K562 (cell line): ENCODE results near the gene CRABP2. TPM values are rescaled to one million over a fixed set of nuclear protein-coding genes. Genes with fewer than 3 reads are reported as not detected.

Source experiments
- FOS ChIP-seq: IDR thresholded peaks from 3 replicates; pipeline ENCODE4 v1.6.1; 2011; ENCODE audit not compliant: insufficient read length; ENCODE audit errors: extremely low read depth
- IFI16 ChIP-seq: fragments of 250-450 bp; sonication (Bioruptor Pico); IDR thresholded peaks from 2 replicates; pipeline ENCODE4 v2.1.2; 2022; ENCODE audit warnings: mild to moderate bottlenecking, inconsistent platforms
- MTA2 ChIP-seq: fragments of 450-650 bp; IDR thresholded peaks from 2 replicates; pipeline ENCODE4 v1.6.1; 2016; ENCODE audit warnings: low read depth
- NFIC ChIP-seq: fragments of 450-650 bp; IDR thresholded peaks from 2 replicates; pipeline ENCODE4 v1.6.1; 2017; ENCODE audit warnings: mild to moderate bottlenecking, inconsistent platforms
- PCBP2 ChIP-seq: fragments of 200-400 bp; formaldehyde crosslinking; IDR thresholded peaks from 2 replicates; pipeline ENCODE4 v1.6.1; 2018; ENCODE audit warnings: low read length, low read depth, mild to moderate bottlenecking, moderate library complexity; ENCODE audit not compliant: poor library complexity, severe bottlenecking
- PHTF2 ChIP-seq: fragments of 250-450 bp; sonication (Bioruptor Pico); IDR thresholded peaks from 2 replicates; pipeline ENCODE4 v1.5.0; 2021; ENCODE audit warnings: mild to moderate bottlenecking
- PYGO2 ChIP-seq: fragments of 450-650 bp; IDR thresholded peaks from 2 replicates; pipeline ENCODE4 v1.6.1; 2016; ENCODE audit warnings: mild to moderate bottlenecking, missing genetic modification characterization, moderate library complexity, missing compliant biosample characterization
- RBM25 ChIP-seq: fragments of 200-400 bp; formaldehyde crosslinking; IDR thresholded peaks from 2 replicates; pipeline ENCODE4 v1.6.1; 2018; ENCODE audit warnings: low read length, low read depth, moderate library complexity; ENCODE audit not compliant: severe bottlenecking
- RUNX1 ChIP-seq: sonication (generic); IDR thresholded peaks from 2 replicates; pipeline ENCODE4 v1.6.1; 2016; ENCODE audit warnings: antibody characterized with exemption, low read depth
- ZNF146 ChIP-seq: IDR thresholded peaks from one replicate; pipeline ENCODE4 v1.6.1; 2018; ENCODE audit warnings: missing compliant biosample characterization; ENCODE audit not compliant: unreplicated experiment
- polyA plus RNA-seq, 8 experiments: library from polyadenylated mRNA; depleted of rRNA in 4 of 8; stranded (reverse) in 5 of 8; unstranded in 3 of 8; fragments of >200 nt; fragmentation: Nextera tagmentation in 2 of 8; fragmentation: Illumina TruSeq in 1 of 8; extraction: Ambion mirVana in 2 of 8; extraction: Trizol in 1 of 8; gene quantifications; 2 replicates each; pipeline versions ENCODE4 v1.2.1 to v1.2.3, GENCODE V29; 2011 to 2014; ENCODE audit warnings: inconsistent platforms in 1 of 8, missing spikeins in 1 of 8
- total RNA-seq, 7 experiments: library from RNA; depleted of rRNA in 6 of 7; stranded (reverse); fragments of >200 nt in 6 of 7; fragmentation: Illumina TruSeq in 2 of 7; extraction: Trizol in 2 of 7; gene quantifications; 2 replicates each; pipeline versions ENCODE4 v1.2.1 to v1.2.3, GENCODE V29; 2011 to 2021; ENCODE audit warnings: low replicate concordance in 1 of 7
- TF ChIP-seq, protein P1 (sequence below): fragments of 450-650 bp; IDR thresholded peaks from 2 replicates; pipeline ENCODE4 v1.6.1; 2017; ENCODE audit warnings: antibody characterized with exemption, mild to moderate bottlenecking
- TF ChIP-seq, protein P2 (sequence below): fragments of 250-450 bp; sonication (Bioruptor Pico); IDR thresholded peaks from 2 replicates; pipeline ENCODE4 v1.8.0; 2022; ENCODE audit warnings: inconsistent platforms, mild to moderate bottlenecking, moderate library complexity, borderline replicate concordance
- TF ChIP-seq, protein P3 (sequence below), 2 experiments: fragments of 450-650 bp; IDR thresholded peaks; 2 replicates each; pipeline ENCODE4 v1.6.1; 2016
- TF ChIP-seq, protein P4 (sequence below): sonication (generic); IDR thresholded peaks from 2 replicates; pipeline ENCODE4 v1.6.1; 2016
- TF ChIP-seq, protein P5 (sequence below): fragments of 450-650 bp; IDR thresholded peaks from 2 replicates; pipeline ENCODE4 v1.6.1; 2018; ENCODE audit not compliant: partially characterized antibody

CRABP2 gene
- total and polyA plus RNA-seq, 9 of the 15 experiments (the other 6 are each of a cell fraction or from before 2014, with no cell fraction given) = 0.30 to 2.5 (median 0.82) TPM

DNA sequence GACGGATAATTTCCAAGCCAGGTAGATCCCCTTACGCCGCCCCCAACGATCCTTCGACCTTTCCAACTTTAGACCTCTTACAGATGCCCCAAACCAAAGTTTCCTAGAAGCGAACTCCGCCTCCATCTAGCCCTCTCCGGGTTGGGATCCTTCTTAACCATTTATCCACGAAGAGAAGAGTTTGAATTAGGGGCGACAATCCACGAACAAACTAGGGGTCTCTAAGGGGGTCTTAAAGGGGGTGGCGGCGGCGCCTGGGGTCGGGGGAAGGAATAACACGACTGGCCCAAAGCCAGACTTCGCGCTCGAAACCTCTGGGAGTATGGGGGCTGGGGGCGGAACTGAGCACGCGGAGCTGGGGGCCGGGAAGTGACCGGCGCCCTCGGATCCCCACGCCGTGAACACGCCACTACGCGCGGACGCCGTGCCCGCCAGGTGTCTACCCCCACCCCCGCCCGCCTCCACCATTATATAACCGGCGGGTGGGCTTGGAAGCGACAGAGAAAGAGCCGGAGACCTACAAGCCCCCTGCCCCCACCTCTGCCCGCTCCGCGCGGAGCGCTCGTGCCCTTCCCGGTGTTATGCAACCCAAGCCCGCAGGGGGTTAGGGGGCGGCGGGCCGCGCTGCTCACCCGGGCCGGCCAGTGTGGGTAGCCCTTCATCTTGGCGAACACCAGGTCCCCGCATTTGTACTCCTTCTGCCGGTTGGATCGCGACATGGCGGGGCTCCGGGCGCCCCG is 45.5 kb upstream of the CRABP2 start (continued):
- TF ChIP-seq, protein P1, sequence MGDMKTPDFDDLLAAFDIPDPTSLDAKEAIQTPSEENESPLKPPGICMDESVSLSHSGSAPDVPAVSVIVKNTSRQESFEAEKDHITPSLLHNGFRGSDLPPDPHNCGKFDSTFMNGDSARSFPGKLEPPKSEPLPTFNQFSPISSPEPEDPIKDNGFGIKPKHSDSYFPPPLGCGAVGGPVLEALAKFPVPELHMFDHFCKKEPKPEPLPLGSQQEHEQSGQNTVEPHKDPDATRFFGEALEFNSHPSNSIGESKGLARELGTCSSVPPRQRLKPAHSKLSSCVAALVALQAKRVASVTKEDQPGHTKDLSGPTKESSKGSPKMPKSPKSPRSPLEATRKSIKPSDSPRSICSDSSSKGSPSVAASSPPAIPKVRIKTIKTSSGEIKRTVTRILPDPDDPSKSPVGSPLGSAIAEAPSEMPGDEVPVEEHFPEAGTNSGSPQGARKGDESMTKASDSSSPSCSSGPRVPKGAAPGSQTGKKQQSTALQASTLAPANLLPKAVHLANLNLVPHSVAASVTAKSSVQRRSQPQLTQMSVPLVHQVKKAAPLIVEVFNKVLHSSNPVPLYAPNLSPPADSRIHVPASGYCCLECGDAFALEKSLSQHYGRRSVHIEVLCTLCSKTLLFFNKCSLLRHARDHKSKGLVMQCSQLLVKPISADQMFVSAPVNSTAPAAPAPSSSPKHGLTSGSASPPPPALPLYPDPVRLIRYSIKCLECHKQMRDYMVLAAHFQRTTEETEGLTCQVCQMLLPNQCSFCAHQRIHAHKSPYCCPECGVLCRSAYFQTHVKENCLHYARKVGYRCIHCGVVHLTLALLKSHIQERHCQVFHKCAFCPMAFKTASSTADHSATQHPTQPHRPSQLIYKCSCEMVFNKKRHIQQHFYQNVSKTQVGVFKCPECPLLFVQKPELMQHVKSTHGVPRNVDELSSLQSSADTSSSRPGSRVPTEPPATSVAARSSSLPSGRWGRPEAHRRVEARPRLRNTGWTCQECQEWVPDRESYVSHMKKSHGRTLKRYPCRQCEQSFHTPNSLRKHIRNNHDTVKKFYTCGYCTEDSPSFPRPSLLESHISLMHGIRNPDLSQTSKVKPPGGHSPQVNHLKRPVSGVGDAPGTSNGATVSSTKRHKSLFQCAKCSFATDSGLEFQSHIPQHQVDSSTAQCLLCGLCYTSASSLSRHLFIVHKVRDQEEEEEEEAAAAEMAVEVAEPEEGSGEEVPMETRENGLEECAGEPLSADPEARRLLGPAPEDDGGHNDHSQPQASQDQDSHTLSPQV = no peak
- TF ChIP-seq RBM25 = no peak
- no peak for TF ChIP-seq PCBP2
- TF ChIP-seq MTA2 = no peak
- TF ChIP-seq RUNX1 = no peak
- no peak for TF ChIP-seq ZNF146 (CRISPR knock-in tag)
- TF ChIP-seq IFI16 (CRISPR knock-in tag) = no peak
- TF ChIP-seq, protein P2, sequence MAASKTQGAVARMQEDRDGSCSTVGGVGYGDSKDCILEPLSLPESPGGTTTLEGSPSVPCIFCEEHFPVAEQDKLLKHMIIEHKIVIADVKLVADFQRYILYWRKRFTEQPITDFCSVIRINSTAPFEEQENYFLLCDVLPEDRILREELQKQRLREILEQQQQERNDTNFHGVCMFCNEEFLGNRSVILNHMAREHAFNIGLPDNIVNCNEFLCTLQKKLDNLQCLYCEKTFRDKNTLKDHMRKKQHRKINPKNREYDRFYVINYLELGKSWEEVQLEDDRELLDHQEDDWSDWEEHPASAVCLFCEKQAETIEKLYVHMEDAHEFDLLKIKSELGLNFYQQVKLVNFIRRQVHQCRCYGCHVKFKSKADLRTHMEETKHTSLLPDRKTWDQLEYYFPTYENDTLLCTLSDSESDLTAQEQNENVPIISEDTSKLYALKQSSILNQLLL (CRISPR knock-in tag) = no peak
- TF ChIP-seq NFIC = peak; percentile 67
- TF ChIP-seq, protein P3, sequence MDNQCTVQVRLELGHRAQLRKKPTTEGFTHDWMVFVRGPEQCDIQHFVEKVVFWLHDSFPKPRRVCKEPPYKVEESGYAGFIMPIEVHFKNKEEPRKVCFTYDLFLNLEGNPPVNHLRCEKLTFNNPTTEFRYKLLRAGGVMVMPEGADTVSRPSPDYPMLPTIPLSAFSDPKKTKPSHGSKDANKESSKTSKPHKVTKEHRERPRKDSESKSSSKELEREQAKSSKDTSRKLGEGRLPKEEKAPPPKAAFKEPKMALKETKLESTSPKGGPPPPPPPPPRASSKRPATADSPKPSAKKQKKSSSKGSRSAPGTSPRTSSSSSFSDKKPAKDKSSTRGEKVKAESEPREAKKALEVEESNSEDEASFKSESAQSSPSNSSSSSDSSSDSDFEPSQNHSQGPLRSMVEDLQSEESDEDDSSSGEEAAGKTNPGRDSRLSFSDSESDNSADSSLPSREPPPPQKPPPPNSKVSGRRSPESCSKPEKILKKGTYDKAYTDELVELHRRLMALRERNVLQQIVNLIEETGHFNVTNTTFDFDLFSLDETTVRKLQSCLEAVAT (IDR thresholded peaks at IDR 0.05) = peak in 1 of 2 experiments; percentile 19; a peak in 2 of 4 replicates
- TF ChIP-seq, protein P4, sequence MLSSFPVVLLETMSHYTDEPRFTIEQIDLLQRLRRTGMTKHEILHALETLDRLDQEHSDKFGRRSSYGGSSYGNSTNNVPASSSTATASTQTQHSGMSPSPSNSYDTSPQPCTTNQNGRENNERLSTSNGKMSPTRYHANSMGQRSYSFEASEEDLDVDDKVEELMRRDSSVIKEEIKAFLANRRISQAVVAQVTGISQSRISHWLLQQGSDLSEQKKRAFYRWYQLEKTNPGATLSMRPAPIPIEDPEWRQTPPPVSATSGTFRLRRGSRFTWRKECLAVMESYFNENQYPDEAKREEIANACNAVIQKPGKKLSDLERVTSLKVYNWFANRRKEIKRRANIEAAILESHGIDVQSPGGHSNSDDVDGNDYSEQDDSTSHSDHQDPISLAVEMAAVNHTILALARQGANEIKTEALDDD = no peak
- no peak for TF ChIP-seq PYGO2
- TF ChIP-seq FOS = no peak
- no peak for TF ChIP-seq PHTF2 (CRISPR knock-in tag)
- TF ChIP-seq, protein P5, sequence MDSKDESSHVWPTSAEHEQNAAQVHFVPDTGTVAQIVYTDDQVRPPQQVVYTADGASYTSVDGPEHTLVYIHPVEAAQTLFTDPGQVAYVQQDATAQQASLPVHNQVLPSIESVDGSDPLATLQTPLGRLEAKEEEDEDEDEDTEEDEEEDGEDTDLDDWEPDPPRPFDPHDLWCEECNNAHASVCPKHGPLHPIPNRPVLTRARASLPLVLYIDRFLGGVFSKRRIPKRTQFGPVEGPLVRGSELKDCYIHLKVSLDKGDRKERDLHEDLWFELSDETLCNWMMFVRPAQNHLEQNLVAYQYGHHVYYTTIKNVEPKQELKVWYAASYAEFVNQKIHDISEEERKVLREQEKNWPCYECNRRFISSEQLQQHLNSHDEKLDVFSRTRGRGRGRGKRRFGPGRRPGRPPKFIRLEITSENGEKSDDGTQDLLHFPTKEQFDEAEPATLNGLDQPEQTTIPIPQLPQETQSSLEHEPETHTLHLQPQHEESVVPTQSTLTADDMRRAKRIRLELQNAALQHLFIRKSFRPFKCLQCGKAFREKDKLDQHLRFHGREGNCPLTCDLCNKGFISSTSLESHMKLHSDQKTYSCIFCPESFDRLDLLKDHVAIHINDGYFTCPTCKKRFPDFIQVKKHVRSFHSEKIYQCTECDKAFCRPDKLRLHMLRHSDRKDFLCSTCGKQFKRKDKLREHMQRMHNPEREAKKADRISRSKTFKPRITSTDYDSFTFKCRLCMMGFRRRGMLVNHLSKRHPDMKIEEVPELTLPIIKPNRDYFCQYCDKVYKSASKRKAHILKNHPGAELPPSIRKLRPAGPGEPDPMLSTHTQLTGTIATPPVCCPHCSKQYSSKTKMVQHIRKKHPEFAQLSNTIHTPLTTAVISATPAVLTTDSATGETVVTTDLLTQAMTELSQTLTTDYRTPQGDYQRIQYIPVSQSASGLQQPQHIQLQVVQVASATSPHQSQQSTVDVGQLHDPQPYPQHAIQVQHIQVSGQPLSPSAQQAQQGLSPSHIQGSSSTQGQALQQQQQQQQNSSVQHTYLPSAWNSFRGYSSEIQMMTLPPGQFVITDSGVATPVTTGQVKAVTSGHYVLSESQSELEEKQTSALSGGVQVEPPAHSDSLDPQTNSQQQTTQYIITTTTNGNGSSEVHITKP = peak; percentile 24
